ENCODE measurements around the gene SEC14L1.
"Not testable (repeated sequence)": the region's sequence is repeated elsewhere in the genome, so short reads cannot be mapped to it uniquely, and the experiment has no call there.

SEC14L1 gene

DNA sequence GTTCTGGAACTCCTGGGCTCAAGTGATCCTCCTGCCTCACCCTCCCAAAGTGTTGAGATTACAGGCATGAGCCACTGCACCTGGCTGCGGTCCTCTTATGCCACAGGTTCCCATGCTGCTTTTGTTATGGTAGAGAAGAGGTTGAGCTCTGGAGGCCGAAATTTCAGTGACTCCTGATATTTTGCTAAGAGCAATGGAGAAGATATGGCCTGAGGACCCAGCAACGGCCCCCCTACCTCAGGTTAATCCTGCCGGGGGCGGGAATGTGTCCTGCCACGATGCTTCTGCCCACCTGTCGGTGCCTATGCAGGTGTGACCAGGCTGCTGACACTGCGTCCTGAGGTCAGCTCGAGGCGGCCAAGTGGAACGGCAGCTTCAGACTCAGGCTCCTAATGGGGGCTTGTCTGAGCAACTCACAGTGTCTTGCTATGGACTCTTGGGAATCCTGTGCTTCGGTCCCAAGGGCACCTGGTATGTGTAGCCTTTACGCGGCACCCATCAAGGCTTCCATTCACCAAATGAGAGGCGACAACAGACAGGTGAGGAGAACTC, 7.6 kb upstream of the SEC14L1 start:
- no peak for DNase-seq
- in situ Hi-C loops (cut with HindIII; ENCODE audit: low pct_ligation_motif_present, low pct_unique_long_range_greater_than_20kb, low sequenced_read_pairs): no loop called here

DNA sequence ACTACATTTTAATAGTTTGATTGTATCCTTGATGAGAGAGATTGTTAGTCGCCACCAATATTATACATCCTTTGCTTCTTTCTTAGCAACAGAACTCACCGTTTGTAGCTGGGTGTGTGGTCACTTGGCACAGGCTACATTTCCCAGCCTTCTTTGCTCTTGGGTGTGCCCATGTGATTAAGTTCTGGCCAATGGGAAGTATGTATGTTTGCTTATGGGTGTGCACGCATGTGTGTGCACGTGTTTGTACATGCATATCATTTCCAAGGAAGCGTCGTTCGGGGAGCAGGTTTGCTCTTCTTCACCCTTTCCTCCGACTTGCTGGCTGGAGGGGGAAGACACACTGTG, 4.4 kb upstream of the SEC14L1 start:
- DNase-seq: no peak

GRCh38 chr17:77137111-77137510, 3.7 kb upstream of the SEC14L1 start:
- in situ Hi-C loops (cut with HindIII; ENCODE audit: low pct_ligation_motif_present, low pct_unique_long_range_greater_than_20kb, low sequenced_read_pairs): no loop called here

More for the DNA sequence above, 4.4 kb upstream of the SEC14L1 start:
- in situ Hi-C loops (cut with HindIII; ENCODE audit: low pct_ligation_motif_present, low pct_unique_long_range_greater_than_20kb, low sequenced_read_pairs): no loop called here

DNA sequence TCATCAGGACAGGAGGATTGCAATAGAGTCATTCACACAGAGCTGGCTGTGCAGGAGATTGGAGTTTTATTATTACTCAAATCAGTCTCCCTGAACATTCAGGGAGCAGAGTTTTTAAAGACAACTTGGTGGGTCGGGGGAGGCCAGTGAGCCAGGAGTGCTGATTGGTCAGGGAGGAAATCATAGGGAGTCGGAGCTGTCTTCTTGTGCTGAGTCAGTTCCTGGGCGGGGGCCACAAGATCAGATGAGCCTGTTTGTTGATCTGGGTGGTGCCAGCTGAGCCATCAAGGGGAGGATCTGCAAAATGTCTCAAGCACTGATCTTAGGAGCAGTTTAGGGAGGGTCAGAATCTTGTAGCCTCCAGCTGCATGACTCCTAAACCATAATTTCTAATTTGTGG, 2.9 kb upstream of the SEC14L1 start:
- DNase-seq; in situ Hi-C loops (cut with HindIII; ENCODE audit: low pct_ligation_motif_present, low pct_unique_long_range_greater_than_20kb, low sequenced_read_pairs): not testable (repeated sequence)

More at GRCh38 chr17:77137111-77137510, 3.7 kb upstream of the SEC14L1 start:
- DNase-seq: no peak

GRCh38 chr17:77140166-77140877, 447 bp upstream of the SEC14L1 start:
- DNase-seq: peak; percentile 98
- in situ Hi-C loops (cut with HindIII; ENCODE audit: low pct_ligation_motif_present, low pct_unique_long_range_greater_than_20kb, low sequenced_read_pairs): no loop called here

GRCh38 chr17:77141846-77142449, 1.2 kb downstream of the SEC14L1 start:
- in situ Hi-C loops (cut with HindIII; ENCODE audit: low pct_ligation_motif_present, low pct_unique_long_range_greater_than_20kb, low sequenced_read_pairs): no loop called here
- no peak for DNase-seq

DNA sequence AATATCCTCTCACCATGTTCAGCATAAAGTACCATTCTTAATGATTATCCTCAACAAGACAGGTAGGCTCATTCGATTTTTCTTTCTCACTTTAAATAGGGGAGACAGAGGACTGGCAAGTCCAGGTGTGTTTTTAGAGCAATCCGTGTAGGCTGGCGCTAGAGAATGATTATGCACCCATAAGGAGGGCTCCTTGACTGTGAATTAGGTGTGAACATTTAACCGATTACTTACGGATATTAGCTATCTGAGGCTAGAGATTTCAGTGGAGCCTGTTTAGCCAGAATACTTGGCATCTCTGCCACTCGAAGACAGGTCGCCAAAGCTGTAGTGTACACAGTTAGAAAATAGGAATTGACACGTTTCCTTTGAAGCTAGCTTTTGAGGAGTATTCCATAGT, 1.9 kb downstream of the SEC14L1 start:
- DNase-seq: no peak
- in situ Hi-C loops (cut with HindIII; ENCODE audit: low pct_ligation_motif_present, low pct_unique_long_range_greater_than_20kb, low sequenced_read_pairs): no loop called here

DNA sequence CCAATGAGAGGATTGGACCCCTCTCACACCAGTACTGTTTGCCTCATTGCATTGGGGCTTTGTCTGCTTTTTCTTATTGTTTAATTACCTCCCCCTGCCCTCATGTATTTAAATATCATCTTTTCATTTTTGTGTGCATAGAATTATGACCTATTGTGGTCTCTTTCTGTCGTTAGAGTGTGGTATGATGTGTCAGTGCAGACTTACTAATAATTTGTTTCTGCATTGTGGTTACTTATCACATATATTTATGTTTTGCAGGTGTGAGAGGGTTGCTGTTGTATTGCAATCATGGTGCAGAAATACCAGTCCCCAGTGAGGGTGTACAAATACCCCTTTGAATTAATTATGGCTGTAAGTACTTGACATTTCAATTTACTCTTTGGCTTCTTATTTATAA, 2.5 kb downstream of the SEC14L1 start:
- in situ Hi-C loops (cut with HindIII; ENCODE audit: low pct_ligation_motif_present, low pct_unique_long_range_greater_than_20kb, low sequenced_read_pairs): no loop called here
- no peak for DNase-seq

GRCh38 chr17:77144227-77144626, 3.5 kb downstream of the SEC14L1 start:
- in situ Hi-C loops (cut with HindIII; ENCODE audit: low pct_ligation_motif_present, low pct_unique_long_range_greater_than_20kb, low sequenced_read_pairs): no loop called here
- no peak for DNase-seq

- in situ Hi-C loops (cut with HindIII; ENCODE audit: low pct_ligation_motif_present, low pct_unique_long_range_greater_than_20kb, low sequenced_read_pairs): no loop called here
- no peak for DNase-seq
Observed at GRCh38 chr17:77145224-77145611, 4.4 kb downstream of the SEC14L1 start.

- in situ Hi-C loops (cut with HindIII; ENCODE audit: low pct_ligation_motif_present, low pct_unique_long_range_greater_than_20kb, low sequenced_read_pairs): no loop called here
- peak; percentile 80 for DNase-seq
Observed at GRCh38 chr17:77145612-77146245, 5.0 kb downstream of the SEC14L1 start.

DNA sequence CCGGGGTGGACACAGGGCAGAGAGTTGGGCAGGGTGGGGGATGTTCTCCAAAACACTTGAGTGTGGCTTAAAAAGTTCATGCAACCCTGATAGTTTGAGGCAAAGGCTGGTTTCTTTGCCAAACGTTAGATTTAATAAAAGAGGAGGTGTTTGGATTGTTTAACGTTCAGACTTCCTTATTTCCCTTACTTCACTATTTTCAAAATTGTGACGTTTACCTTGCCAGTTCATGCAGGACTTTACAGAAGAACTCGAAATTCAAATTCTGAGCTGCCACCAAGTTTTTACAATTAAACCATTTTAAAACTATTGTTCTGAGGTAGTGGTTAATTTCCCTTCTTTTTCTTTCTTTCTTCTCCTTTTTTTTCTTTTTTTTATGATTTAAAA, 5.5 kb downstream of the SEC14L1 start:
- in situ Hi-C loops (cut with HindIII; ENCODE audit: low pct_ligation_motif_present, low pct_unique_long_range_greater_than_20kb, low sequenced_read_pairs): no loop called here
- no peak for DNase-seq

DNA sequence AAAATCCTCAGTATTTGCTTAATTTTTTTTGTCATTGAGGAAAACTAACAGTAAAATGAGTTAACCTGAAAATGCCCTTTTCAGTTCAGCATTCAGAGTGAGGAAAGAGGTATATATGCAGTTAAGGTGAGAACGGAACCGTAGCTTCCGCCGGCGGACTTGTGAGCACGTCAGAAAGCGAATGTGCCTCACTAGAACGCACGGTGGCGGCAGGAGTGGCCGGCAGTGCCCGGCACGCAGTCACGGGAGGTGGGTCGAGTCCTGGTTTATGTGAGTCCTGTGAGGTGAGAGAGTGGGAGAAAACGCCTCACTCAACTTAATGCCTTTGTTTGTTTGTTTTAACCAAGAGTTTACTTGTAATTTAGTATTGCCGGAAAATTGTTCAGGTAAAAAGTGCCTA, 6.1 kb downstream of the SEC14L1 start:
- no peak for DNase-seq
- in situ Hi-C loops (cut with HindIII; ENCODE audit: low pct_ligation_motif_present, low pct_unique_long_range_greater_than_20kb, low sequenced_read_pairs): no loop called here

GRCh38 chr17:77147357-77147801, 6.6 kb downstream of the SEC14L1 start:
- in situ Hi-C loops (cut with HindIII; ENCODE audit: low pct_ligation_motif_present, low pct_unique_long_range_greater_than_20kb, low sequenced_read_pairs): no loop called here
- DNase-seq: no peak

- in situ Hi-C loops (cut with HindIII; ENCODE audit: low pct_ligation_motif_present, low pct_unique_long_range_greater_than_20kb, low sequenced_read_pairs): no loop called here
- DNase-seq: no peak
Observed at GRCh38 chr17:77148077-77148939, 7.5 kb downstream of the SEC14L1 start.

DNA sequence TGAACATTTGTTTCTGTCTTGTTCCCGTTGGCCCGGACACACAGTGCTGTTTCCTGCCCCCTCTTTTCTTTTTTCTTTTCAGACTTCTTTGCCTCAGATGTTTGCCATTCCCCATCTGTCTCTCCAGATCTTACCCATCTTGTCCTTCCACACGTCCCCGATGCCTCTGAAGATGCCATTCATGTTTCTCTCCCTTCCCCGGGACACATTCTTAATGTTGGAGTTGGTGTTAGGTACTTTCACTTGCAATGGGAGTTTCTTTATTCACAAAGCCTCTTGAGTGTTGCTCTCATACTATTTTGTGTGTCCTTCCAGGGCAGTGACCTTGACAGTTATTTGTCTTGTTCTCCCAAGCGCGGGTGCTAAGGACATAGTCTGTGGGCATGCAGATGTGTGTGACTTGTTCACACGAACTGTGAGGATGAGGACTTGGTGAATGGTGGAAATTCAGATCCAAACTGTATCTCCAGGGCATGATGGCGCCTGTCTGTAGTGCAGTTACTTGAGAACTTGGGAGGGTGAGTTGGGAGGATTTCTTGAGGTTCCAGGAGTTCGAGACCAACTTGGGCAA, 8.3 kb downstream of the SEC14L1 start:
- no peak for DNase-seq
- in situ Hi-C loops (cut with HindIII; ENCODE audit: low pct_ligation_motif_present, low pct_unique_long_range_greater_than_20kb, low sequenced_read_pairs): no loop called here

DNA sequence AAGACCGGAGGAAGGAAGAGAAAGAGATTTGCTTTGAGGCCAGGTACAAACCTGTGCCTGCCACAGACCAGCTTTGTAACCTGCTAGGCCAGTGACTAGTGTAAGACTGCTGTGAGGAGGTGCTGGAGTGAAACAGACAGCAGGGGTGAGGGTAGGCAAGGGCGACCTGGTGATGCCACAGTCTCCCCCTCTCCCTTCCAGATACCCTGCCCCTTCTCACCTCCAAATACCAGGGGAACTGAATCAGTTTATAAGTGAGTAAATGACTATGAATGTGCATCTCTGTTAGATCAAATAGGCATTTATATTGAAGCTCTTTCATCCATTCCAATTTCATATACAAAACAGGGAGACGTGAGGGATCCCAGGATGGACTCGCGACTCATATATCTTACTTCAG, 9.4 kb downstream of the SEC14L1 start:
- in situ Hi-C loops (cut with HindIII; ENCODE audit: low pct_ligation_motif_present, low pct_unique_long_range_greater_than_20kb, low sequenced_read_pairs): no loop called here
- DNase-seq: no peak

DNA sequence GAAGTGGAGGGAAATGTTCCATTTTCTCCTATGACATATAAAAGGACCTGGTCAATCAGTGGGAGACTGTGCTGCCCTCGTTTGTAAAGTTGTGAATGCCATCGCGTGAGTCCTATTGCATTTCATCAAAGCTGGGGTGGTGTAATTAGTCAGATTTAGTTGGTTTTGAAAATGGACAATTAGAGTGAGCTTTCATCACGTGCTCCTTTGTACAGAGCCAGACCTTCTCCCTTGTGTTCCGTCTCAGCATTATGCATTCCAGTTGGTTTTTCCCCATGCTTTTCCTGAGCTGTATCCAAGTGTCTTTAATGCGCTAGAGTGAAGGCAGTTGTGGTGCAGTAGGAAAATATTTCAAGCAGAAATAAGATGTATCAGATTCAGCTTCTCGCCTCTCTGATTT, 10.4 kb downstream of the SEC14L1 start:
- in situ Hi-C loops (cut with HindIII; ENCODE audit: low pct_ligation_motif_present, low pct_unique_long_range_greater_than_20kb, low sequenced_read_pairs): no loop called here
- no peak for DNase-seq

Data from ACHN (cell line).